Upper lobe of left lung (tissue), 6 donors: ENCODE results near the gene PEA15. TPM values are rescaled to one million over a fixed set of nuclear protein-coding genes. Genes with fewer than 3 reads are reported as not detected.

Experiments
- ATAC-seq, 2 donors: fragments of 200-7000 bp; cut with Tn5 transposase; one replicate each; pipeline ENCODE4 v1.9.1; 2022; ENCODE audit warnings: mild to moderate bottlenecking in 2 of 2, moderate library complexity in 2 of 2; ENCODE audit not compliant: low FRiP score in 2 of 2
- DNase-seq, 2 donors: peaks; one replicate each; pipeline ENCODE4 v3.0.0-alpha.2; 2019 to 2020
- H3K27ac ChIP-seq, 4 donors: fragments of 200-600 bp; sonication (generic); one replicate each; pipeline ENCODE4 v1.5.1; 2016 to 2019
- H3K27me3 ChIP-seq, 4 donors: fragments of 200-600 bp; sonication (generic); one replicate each; pipeline ENCODE4 v1.5.1; 2017 to 2019
- H3K36me3 ChIP-seq, 4 donors: fragments of 200-600 bp; sonication (generic); one replicate each; pipeline ENCODE4 v1.5.1; 2016 to 2019
- H3K4me1 ChIP-seq, 4 donors: fragments of 200-600 bp; sonication (generic); one replicate each; pipeline ENCODE4 v1.5.1; 2018 to 2019
- H3K4me3 ChIP-seq, 4 donors: fragments of 200-600 bp; sonication (generic); one replicate each; pipeline ENCODE4 v1.5.1; 2017 to 2019; ENCODE audit warnings: mild to moderate bottlenecking in 2 of 4, moderate library complexity in 1 of 4
- H3K9me3 ChIP-seq, 4 donors: fragments of 200-600 bp; sonication (generic); one replicate each; pipeline ENCODE4 v1.5.1; 2018 to 2019
- CTCF ChIP-seq, 6 experiments: fragments of 450-650 bp in 4 of 6; fragments of 200-600 bp in 2 of 6; sonication (generic) in 2 of 6; IDR thresholded peaks; one replicate each; pipeline ENCODE4 v1.5.1; 2016 to 2019; ENCODE audit warnings: antibody characterized with exemption in 6 of 6
- EP300 ChIP-seq, 4 donors: sonication (generic); formaldehyde crosslinking; IDR thresholded peaks; one replicate each; pipeline ENCODE4 v1.5.1; 2017; ENCODE audit warnings: antibody characterized with exemption in 4 of 4, control low read depth in 2 of 4
- POLR2A ChIP-seq, 4 donors: fragments of 450-650 bp; IDR thresholded peaks; one replicate each; pipeline ENCODE4 v1.5.1; 2016 to 2017; ENCODE audit warnings: antibody characterized with exemption in 4 of 4, mild to moderate bottlenecking in 2 of 4
- POLR2AphosphoS5 ChIP-seq, 2 donors: sonication (generic); formaldehyde crosslinking; IDR thresholded peaks; one replicate each; pipeline ENCODE4 v1.5.1; 2017; ENCODE audit warnings: antibody characterized with exemption in 2 of 2
- WGBS, 2 donors: methylation state at CpG; one replicate each; pipeline ENCODE4 v1.1.5; 2017 to 2018; 5-methylcytosine and 5-hydroxymethylcytosine counted together
- total RNA-seq, 6 donors: library from RNA; depleted of rRNA in 4 of 6; stranded (reverse); fragments of >200 nt in 4 of 6; gene quantifications; one replicate each; pipeline versions ENCODE4 v1.1.0 to v1.2.1, GENCODE V29; 2016 to 2021
- donor health status: DM: no; HTN: no; CAD: no; lungs with moderate emphysema.
- donor health status: DM: no; HTN: yes; CAD: no; lungs with severe emphysema.

Gene PEA15
- total RNA-seq, 6 donors from 2014 or later, result 30.4 to 174 (median 67.9) TPM

GRCh38 chr1:160227034-160227433, 21.9 kb downstream of the PEA15 start:
- 74 to 87% methylated on average over 4 of the region's 4 CpGs for WGBS, 2 donors
- no peak overlapping the region for H3K4me3 ChIP-seq
- peaks cover 0 to 10% (median 0%) of the 10 kb centered on the region in 4 donors for H3K4me1 ChIP-seq
- H3K36me3 ChIP-seq, result peaks cover 50 to 97% (median 77%) of the 10 kb centered on the region in 4 donors
- no peaks in the 10 kb centered on the region for H3K27me3 ChIP-seq
- DNase-seq (peak in 1 of 2 donors; percentile 32), ATAC-seq (peak; percentile 19 to 67)
- H3K9me3 ChIP-seq, result no peaks in the 10 kb centered on the region
- H3K27ac ChIP-seq, result no peak overlapping the region
- no peak for TF ChIP-seq EP300 (IDR thresholded peaks at IDR 0.05)

GRCh38 chr1:160227561-160227960, 22.4 kb downstream of the PEA15 start:
- WGBS, 2 donors, result 73 to 91% methylated on average over 1 of the region's 1 CpG
- Histone ChIP-seq H3K4me1 (peaks cover 0 to 10% (median 0%) of the 10 kb centered on the region in 4 donors), H3K9me3 (no peaks in the 10 kb centered on the region), H3K27ac (no peak overlapping the region), H3K27me3 (no peaks in the 10 kb centered on the region), H3K4me3 (no peak overlapping the region), H3K36me3 (peaks cover 50 to 97% (median 74%) of the 10 kb centered on the region in 4 donors)
- DNase-seq (no peak), ATAC-seq (no peak)
- no peak for TF ChIP-seq EP300 (IDR thresholded peaks at IDR 0.05)
- TF ChIP-seq CTCF (IDR thresholded peaks at IDR 0.05), result no peak
- no peak for TF ChIP-seq POLR2A (IDR thresholded peaks at IDR 0.05)
- TF ChIP-seq POLR2AphosphoS5 (IDR thresholded peaks at IDR 0.05), result no peak

- Histone ChIP-seq H3K9me3 (no peaks in the 10 kb centered on the region), H3K36me3 (peaks cover 46 to 97% (median 70%) of the 10 kb centered on the region in 4 donors)
- ATAC-seq, result no peak
These were observed 23.2 kb downstream of the PEA15 start for GRCh38 chr1:160228431-160228830.

GRCh38 chr1:160232911-160233310, 27.7 kb downstream of the PEA15 start:
- Histone ChIP-seq H3K36me3 (peaks cover 34 to 99% (median 64%) of the 10 kb centered on the region in 4 donors), H3K9me3 (no peaks in the 10 kb centered on the region), H3K27me3 (no peaks in the 10 kb centered on the region), H3K4me3 (no peak overlapping the region), H3K27ac (no peak overlapping the region), H3K4me1 (no peaks in the 10 kb centered on the region)
- TF ChIP-seq CTCF (IDR thresholded peaks at IDR 0.05), result no peak
- TF ChIP-seq POLR2AphosphoS5 (IDR thresholded peaks at IDR 0.05), result no peak
- TF ChIP-seq POLR2A (IDR thresholded peaks at IDR 0.05), result no peak
- no peak for TF ChIP-seq EP300 (IDR thresholded peaks at IDR 0.05)
- ATAC-seq, result no peak
- no peak for DNase-seq

More at GRCh38 chr1:160228431-160228830, 23.2 kb downstream of the PEA15 start:
- Histone ChIP-seq H3K27me3 (no peaks in the 10 kb centered on the region), H3K4me3 (no peak overlapping the region), H3K27ac (no peak overlapping the region), H3K4me1 (peaks cover 0 to 10% (median 0%) of the 10 kb centered on the region in 4 donors)
- TF ChIP-seq EP300 (IDR thresholded peaks at IDR 0.05) (no peak), POLR2A (IDR thresholded peaks at IDR 0.05) (no peak), CTCF (IDR thresholded peaks at IDR 0.05) (no peak), POLR2AphosphoS5 (IDR thresholded peaks at IDR 0.05) (no peak)
- DNase-seq, result no peak

GRCh38 chr1:160236806-160237205, 31.6 kb downstream of the PEA15 start:
- TF ChIP-seq EP300 (IDR thresholded peaks at IDR 0.05), result no peak
- TF ChIP-seq POLR2AphosphoS5 (IDR thresholded peaks at IDR 0.05), result no peak
- Histone ChIP-seq H3K36me3 (peaks cover 31 to 98% (median 57%) of the 10 kb centered on the region in 4 donors), H3K9me3 (no peaks in the 10 kb centered on the region), H3K27ac (no peak overlapping the region), H3K4me1 (no peaks in the 10 kb centered on the region), H3K4me3 (no peak overlapping the region), H3K27me3 (no peaks in the 10 kb centered on the region)
- ATAC-seq (no peak), DNase-seq (no peak)
- 90 to 93% methylated on average over 5 of the region's 5 CpGs for WGBS, 2 donors

- H3K4me3 ChIP-seq, result no peak overlapping the region
- no peak for DNase-seq
- WGBS, 2 donors, result 94 to 97% methylated on average over 2 of the region's 2 CpGs
- no peaks in the 10 kb centered on the region for H3K9me3 ChIP-seq
- no peak for TF ChIP-seq EP300 (IDR thresholded peaks at IDR 0.05)
- no peak for TF ChIP-seq POLR2AphosphoS5 (IDR thresholded peaks at IDR 0.05)
- no peak for TF ChIP-seq POLR2A (IDR thresholded peaks at IDR 0.05)
- TF ChIP-seq CTCF (IDR thresholded peaks at IDR 0.05), result no peak
- H3K4me1 ChIP-seq, result peaks cover 0 to 1% (median 0%) of the 10 kb centered on the region in 4 donors
- H3K27ac ChIP-seq, result no peak overlapping the region
- H3K27me3 ChIP-seq, result no peaks in the 10 kb centered on the region
- H3K36me3 ChIP-seq, result peaks cover 31 to 96% (median 54%) of the 10 kb centered on the region in 4 donors
- no peak for ATAC-seq
These were observed 32.4 kb downstream of the PEA15 start for GRCh38 chr1:160237558-160237957.
